IMR-90 (cell line): Measurements from ENCODE around the gene KRT38. TPM values are rescaled to one million over a fixed set of nuclear protein-coding genes. Genes with fewer than 3 reads are reported as not detected.

Experiments
- ATAC-seq: fragments of 200-7000 bp; cut with Tn5 transposase; 2 replicates; pipeline ENCODE4 v1.9.1; 2020; ENCODE audit warnings: low read depth, mild to moderate bottlenecking, moderate library complexity
- BruUV-seq: library from RNA; stranded (reverse); fragments of 400-500 nt; replicated peaks from 2 replicates; lab custom pipeline; 2021; lab: Mats Ljungman, UMichigan
- CTCF ChIA-PET: fragments of 300-600 bp; formaldehyde crosslinking; extraction: SDS; loops from one replicate; lab custom pipeline; 2021; ENCODE audit warnings: antibody characterized with exemption; lab: Yijun Ruan, JAX
- POLR2A ChIA-PET: fragments of 300-600 bp; sonication (Branson Sonifier 250); formaldehyde crosslinking; loops from one replicate; lab custom pipeline; 2022; ENCODE audit warnings: antibody characterized with exemption; ENCODE audit not compliant: unreplicated experiment; lab: Charles Lee
- DNase-seq: peaks from one replicate; pipeline ENCODE4 v3.0.0; 2013
- H2AFZ ChIP-seq: replicated peaks from 2 replicates; pipeline ENCODE3; 2013; ENCODE audit warnings: low read length, mild to moderate bottlenecking; ENCODE audit not compliant: poor library complexity
- H2AK5ac ChIP-seq: 2 replicates; pipeline ENCODE4 v1.6.1; 2013; ENCODE audit warnings: low read depth, low read length, inconsistent platforms
- H2AK9ac ChIP-seq: replicated peaks from 2 replicates; pipeline ENCODE3; 2013; ENCODE audit warnings: mild to moderate bottlenecking, low read depth, low read length, moderate library complexity; ENCODE audit not compliant: poor library complexity
- H2BK120ac ChIP-seq: 2 replicates; pipeline ENCODE4 v1.6.1; 2013; ENCODE audit warnings: low read depth, low read length, inconsistent platforms
- H2BK15ac ChIP-seq: 3 replicates; pipeline ENCODE4 v1.6.1; 2013; ENCODE audit warnings: low read depth, low read length, inconsistent platforms
- H2BK20ac ChIP-seq: 2 replicates; pipeline ENCODE4 v1.6.1; 2013; ENCODE audit warnings: low read depth, mild to moderate bottlenecking, inconsistent platforms, low read length, moderate library complexity
- H2BK5ac ChIP-seq: 2 replicates; pipeline ENCODE4 v1.6.1; 2013; ENCODE audit warnings: mild to moderate bottlenecking, low read depth, low read length, inconsistent platforms; ENCODE audit not compliant: poor library complexity, severe bottlenecking
- H3K14ac ChIP-seq: replicated peaks from 2 replicates; pipeline ENCODE4 v1.6.1; 2013; ENCODE audit warnings: low read depth, low read length, inconsistent platforms
- H3K18ac ChIP-seq: 2 replicates; pipeline ENCODE4 v1.6.1; 2013; ENCODE audit warnings: low read depth, low read length, control low read depth
- H3K23ac ChIP-seq: 2 replicates; pipeline ENCODE4 v1.6.1; 2013; ENCODE audit warnings: low read depth, low read length, inconsistent platforms
- H3K27ac ChIP-seq: 2 replicates; pipeline ENCODE4 v1.5.1; 2013; ENCODE audit warnings: mild to moderate bottlenecking, control low read depth, low read length; ENCODE audit not compliant: insufficient read depth
- H3K27me3 ChIP-seq: 2 replicates; pipeline ENCODE4 v1.6.1; 2013; ENCODE audit warnings: low read length; ENCODE audit not compliant: control insufficient read depth, insufficient read depth
- H3K36me3 ChIP-seq: 2 replicates; pipeline ENCODE4 v1.6.1; 2013; ENCODE audit warnings: low read length, mixed read lengths; ENCODE audit not compliant: control insufficient read depth, insufficient read depth
- H3K4ac ChIP-seq: 2 replicates; pipeline ENCODE4 v1.6.1; 2013; ENCODE audit warnings: low read depth, low read length, inconsistent platforms
- H3K4me1 ChIP-seq: 2 replicates; pipeline ENCODE4 v1.6.1; 2013; ENCODE audit warnings: low read length, mixed read lengths; ENCODE audit not compliant: control insufficient read depth, insufficient read depth
- H3K4me2 ChIP-seq: 2 replicates; pipeline ENCODE4 v1.6.1; 2013; ENCODE audit warnings: low read depth, mild to moderate bottlenecking, control low read depth, low read length, moderate library complexity
- H3K4me3 ChIP-seq: 2 replicates; pipeline ENCODE4 v1.5.1; 2013; ENCODE audit warnings: low read depth, mild to moderate bottlenecking, control low read depth, low read length, moderate library complexity; ENCODE audit not compliant: insufficient read depth
- H3K56ac ChIP-seq: 2 replicates; pipeline ENCODE4 v1.6.1; 2013; ENCODE audit warnings: low read length, inconsistent platforms; ENCODE audit not compliant: insufficient read depth; ENCODE audit errors: extremely low read depth
- H3K79me1 ChIP-seq, 2 experiments: 2 replicates each; pipeline ENCODE4 v1.6.1; 2013; ENCODE audit warnings: low read length in 2 of 2, inconsistent platforms in 1 of 2, low read depth in 1 of 2
- H3K9ac ChIP-seq: 2 replicates; pipeline ENCODE4 v1.6.1; 2013; ENCODE audit warnings: low read depth, low read length, control low read depth
- H3K9me1 ChIP-seq: 2 replicates; pipeline ENCODE4 v1.6.1; 2013; ENCODE audit warnings: low read length, inconsistent platforms; ENCODE audit not compliant: insufficient read depth
- H3K9me3 ChIP-seq: 2 replicates; pipeline ENCODE4 v1.6.1; 2013; ENCODE audit warnings: low read length; ENCODE audit not compliant: control insufficient read depth, insufficient read depth
- H4K20me1 ChIP-seq: 2 replicates; pipeline ENCODE4 v1.6.1; 2013; ENCODE audit warnings: low read length, inconsistent platforms; ENCODE audit not compliant: insufficient read depth
- H4K5ac ChIP-seq: 2 replicates; pipeline ENCODE4 v1.6.1; 2013; ENCODE audit warnings: mild to moderate bottlenecking, low read depth, low read length, control low read depth
- H4K8ac ChIP-seq, 2 experiments: 2 replicates each; pipeline ENCODE4 v1.6.1; 2013; ENCODE audit warnings: low read depth in 2 of 2, low read length in 2 of 2, control low read depth in 1 of 2, inconsistent platforms in 1 of 2
- H4K91ac ChIP-seq: 2 replicates; pipeline ENCODE4 v1.6.1; 2013; ENCODE audit warnings: low read depth, low read length, inconsistent platforms; ENCODE audit not compliant: insufficient read depth
- BHLHE40 ChIP-seq: fragments of 150-350 bp; IDR thresholded peaks from 2 replicates; pipeline ENCODE4 v1.6.1; 2016; ENCODE audit warnings: mild to moderate bottlenecking, low read depth, low read length
- CHD1 ChIP-seq: IDR thresholded peaks from 2 replicates; pipeline ENCODE4 v1.6.1; 2012; ENCODE audit warnings: low read depth, low read length, improper control_type of control experiment
- FOS ChIP-seq: fragments of 150-350 bp; IDR thresholded peaks from 2 replicates; pipeline ENCODE4 v1.6.1; 2016; ENCODE audit warnings: low read depth, low read length
- MAFK ChIP-seq: IDR thresholded peaks from 2 replicates; pipeline ENCODE4 v1.6.1; 2012; ENCODE audit warnings: low read depth, low read length, improper control_type of control experiment
- MXI1 ChIP-seq: IDR thresholded peaks from 2 replicates; pipeline ENCODE4 v1.6.1; 2012; ENCODE audit warnings: low read depth, mild to moderate bottlenecking, low read length, moderate library complexity, borderline replicate concordance
- NFE2L2 ChIP-seq: fragments of 150-350 bp; IDR thresholded peaks from 2 replicates; pipeline ENCODE4 v1.6.1; 2016; ENCODE audit warnings: low read depth, mild to moderate bottlenecking, low read length
- POLR2A ChIP-seq: IDR thresholded peaks from 2 replicates; pipeline ENCODE4 v1.6.1; 2012; ENCODE audit warnings: mild to moderate bottlenecking, low read depth, low read length
- RAD21 ChIP-seq: IDR thresholded peaks from 2 replicates; pipeline ENCODE4 v1.6.1; 2012; ENCODE audit warnings: low read length, improper control_type of control experiment
- RCOR1 ChIP-seq: IDR thresholded peaks from 2 replicates; pipeline ENCODE4 v1.6.1; 2012; ENCODE audit warnings: mild to moderate bottlenecking, low read length, improper control_type of control experiment; ENCODE audit not compliant: insufficient replicate concordance
- RFX5 ChIP-seq: IDR thresholded peaks from 2 replicates; pipeline ENCODE4 v1.8.0; 2012; ENCODE audit warnings: low read depth, mild to moderate bottlenecking, low read length, moderate library complexity
- SMC3 ChIP-seq: fragments of 150-350 bp; IDR thresholded peaks from 2 replicates; pipeline ENCODE4 v1.6.1; 2016; ENCODE audit warnings: low read depth, mild to moderate bottlenecking, antibody characterized with exemption, low read length, moderate library complexity
- USF2 ChIP-seq: fragments of 150-350 bp; IDR thresholded peaks from 2 replicates; pipeline ENCODE4 v1.6.1; 2017; ENCODE audit warnings: mild to moderate bottlenecking, antibody characterized with exemption, low read length, low read depth
- WGBS, 2 experiments: methylation state at CpG; one replicate each; pipeline versions ENCODE4 v1.1.5 to v1.1.7; 2013; ENCODE audit warnings: missing lambda C conversion rate in 2 of 2; ENCODE audit not compliant: insufficient read length in 1 of 2; ENCODE audit errors: extremely low coverage in 2 of 2; 5-methylcytosine and 5-hydroxymethylcytosine counted together
- dilution Hi-C: fragments of 300-500 bp; cut with HindIII; formaldehyde crosslinking; loops from one replicate; pipeline ENCODE4 v1.14.3; 2018; ENCODE audit warnings: low sequenced_read_pairs; ENCODE audit not compliant: unreplicated experiment
- in situ Hi-C: fragments of 300-500 bp; cut with MboI; formaldehyde crosslinking; loops from 3 replicates; pipeline ENCODE4 v1.14.3; 2019; ENCODE audit warnings: low sequenced_read_pairs, inconsistent platforms, mixed read lengths
- intact Hi-C: fragments of 100-400 bp; cut with micrococcal nuclease; formaldehyde crosslinking; loops from 2 replicates; pipeline ENCODE4 v1.10.0; 2022
- polyA plus RNA-seq, 3 experiments: library from polyadenylated mRNA; depleted of rRNA; stranded (reverse); fragments of >200 nt; gene quantifications; 2 replicates each; pipeline ENCODE4 v1.2.3, GENCODE V29; 2012; ENCODE audit warnings: low replicate concordance in 1 of 3
- total RNA-seq: library from RNA; depleted of rRNA; stranded (reverse); fragments of >200 nt; gene quantifications from 2 replicates; pipeline ENCODE4 v1.2.3, GENCODE V29; 2012
- TF ChIP-seq, protein P1 (sequence below): conservative IDR thresholded peaks from 2 replicates; pipeline ENCODE4 v1.5.1; 2012; ENCODE audit warnings: mild to moderate bottlenecking, low read depth, low read length, improper control_type of control experiment
- TF ChIP-seq, protein P2 (sequence below): fragments of 150-350 bp; IDR thresholded peaks from 2 replicates; pipeline ENCODE4 v1.6.1; 2016; ENCODE audit warnings: low read depth, mild to moderate bottlenecking, low read length, moderate library complexity, borderline replicate concordance

Gene KRT38
- total and polyA plus RNA-seq, 2 of the 4 experiments (the other 2 are of a cell fraction) = 0.09 TPM; not detected in 1

- no peak for TF ChIP-seq USF2
- TF ChIP-seq NFE2L2 = no peak
- TF ChIP-seq RFX5 = no peak
- no peak for TF ChIP-seq RAD21
- no peak for TF ChIP-seq CHD1
- TF ChIP-seq MXI1 = no peak
- no peak for TF ChIP-seq SMC3
- no peak for TF ChIP-seq MAFK
Observed at GRCh38 chr17:41483531-41483930, 42.7 kb upstream of the KRT38 start (continued).

DNA sequence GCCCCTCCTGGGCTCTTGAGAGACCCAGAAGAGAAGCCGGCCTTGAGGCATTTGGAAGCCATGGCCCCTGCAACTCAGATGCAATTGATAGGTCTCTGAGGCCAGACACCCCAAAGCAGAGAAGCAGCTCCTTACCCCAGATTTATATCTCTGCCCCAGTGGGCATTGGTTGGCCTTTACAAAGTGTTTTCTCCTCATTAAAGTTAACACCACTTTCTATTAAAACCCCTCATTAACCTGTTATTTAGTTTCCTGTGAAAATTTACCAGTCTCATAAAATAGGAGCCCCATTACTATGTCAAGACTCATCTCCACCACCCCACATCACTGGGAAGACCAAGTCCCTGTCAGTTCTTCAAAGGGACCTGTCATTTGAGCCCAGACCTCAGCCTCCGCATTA is 40.3 kb upstream of the KRT38 start, which contains the start of gene KRT35:
Gene KRT35 (minus strand): TSS at position 116 of the 400 bp plus-strand sequence. CDS start 54 bp downstream, at position 62.
- no peaks in the 10 kb centered on the region for H3K4me1 ChIP-seq
- H3K4me3 ChIP-seq = no peak within 1 kb of the TSS
- H4K8ac ChIP-seq = no peak within 1 kb of the TSS
- no peaks in the 10 kb centered on the region for H3K36me3 ChIP-seq
- no peak within 1 kb of the TSS for H2AFZ ChIP-seq
- in situ Hi-C loops = no loop called here
- no peak within 1 kb of the TSS for H2AK5ac ChIP-seq
- H3K4ac ChIP-seq = no peak within 1 kb of the TSS
- POLR2A ChIA-PET = no interaction called here
- H3K79me1 ChIP-seq = no peaks in the 10 kb centered on the region
- no peak within 1 kb of the TSS for H3K9ac ChIP-seq
- no peak within 1 kb of the TSS for H2AK9ac ChIP-seq
- intact Hi-C loops = no loop called here
- no peak within 1 kb of the TSS for H4K5ac ChIP-seq
- H4K91ac ChIP-seq = no peak within 1 kb of the TSS
- no peak within 1 kb of the TSS for H3K23ac ChIP-seq
- CTCF ChIA-PET = no interaction called here
- H2BK120ac ChIP-seq = no peak within 1 kb of the TSS
- peaks cover 9% of the 10 kb centered on the region; the same call in 1 of the 2 replicates for H3K27me3 ChIP-seq
- no peak within 1 kb of the TSS for H2BK5ac ChIP-seq
- H3K18ac ChIP-seq = no peak within 1 kb of the TSS
- H3K27ac ChIP-seq = no peak within 1 kb of the TSS
- H2BK15ac ChIP-seq = no peak within 1 kb of the TSS
- ATAC-seq (no peak), DNase-seq (no peak)
- H4K20me1 ChIP-seq = no peaks in the 10 kb centered on the region
- H3K56ac ChIP-seq = no peak within 1 kb of the TSS
- no peaks in the 10 kb centered on the region for H3K9me1 ChIP-seq
- H3K14ac ChIP-seq = no peak within 1 kb of the TSS
- WGBS, 2 experiments = no CpG with 5 or more reads among the region's 2 CpGs
- H2BK20ac ChIP-seq = no peak within 1 kb of the TSS
- BruUV-seq = no TSS peak
- dilution Hi-C loops = no loop called here
- no peaks in the 10 kb centered on the region for H3K9me3 ChIP-seq
- no peak within 1 kb of the TSS for H3K4me2 ChIP-seq
- TF ChIP-seq FOS (no peak), RCOR1 (no peak), BHLHE40 (no peak), USF2 (no peak), POLR2A (no peak), RAD21 (no peak), CHD1 (no peak), NFE2L2 (no peak)
- TF ChIP-seq, protein P1, sequence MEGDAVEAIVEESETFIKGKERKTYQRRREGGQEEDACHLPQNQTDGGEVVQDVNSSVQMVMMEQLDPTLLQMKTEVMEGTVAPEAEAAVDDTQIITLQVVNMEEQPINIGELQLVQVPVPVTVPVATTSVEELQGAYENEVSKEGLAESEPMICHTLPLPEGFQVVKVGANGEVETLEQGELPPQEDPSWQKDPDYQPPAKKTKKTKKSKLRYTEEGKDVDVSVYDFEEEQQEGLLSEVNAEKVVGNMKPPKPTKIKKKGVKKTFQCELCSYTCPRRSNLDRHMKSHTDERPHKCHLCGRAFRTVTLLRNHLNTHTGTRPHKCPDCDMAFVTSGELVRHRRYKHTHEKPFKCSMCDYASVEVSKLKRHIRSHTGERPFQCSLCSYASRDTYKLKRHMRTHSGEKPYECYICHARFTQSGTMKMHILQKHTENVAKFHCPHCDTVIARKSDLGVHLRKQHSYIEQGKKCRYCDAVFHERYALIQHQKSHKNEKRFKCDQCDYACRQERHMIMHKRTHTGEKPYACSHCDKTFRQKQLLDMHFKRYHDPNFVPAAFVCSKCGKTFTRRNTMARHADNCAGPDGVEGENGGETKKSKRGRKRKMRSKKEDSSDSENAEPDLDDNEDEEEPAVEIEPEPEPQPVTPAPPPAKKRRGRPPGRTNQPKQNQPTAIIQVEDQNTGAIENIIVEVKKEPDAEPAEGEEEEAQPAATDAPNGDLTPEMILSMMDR = no peak
- TF ChIP-seq, protein P2, sequence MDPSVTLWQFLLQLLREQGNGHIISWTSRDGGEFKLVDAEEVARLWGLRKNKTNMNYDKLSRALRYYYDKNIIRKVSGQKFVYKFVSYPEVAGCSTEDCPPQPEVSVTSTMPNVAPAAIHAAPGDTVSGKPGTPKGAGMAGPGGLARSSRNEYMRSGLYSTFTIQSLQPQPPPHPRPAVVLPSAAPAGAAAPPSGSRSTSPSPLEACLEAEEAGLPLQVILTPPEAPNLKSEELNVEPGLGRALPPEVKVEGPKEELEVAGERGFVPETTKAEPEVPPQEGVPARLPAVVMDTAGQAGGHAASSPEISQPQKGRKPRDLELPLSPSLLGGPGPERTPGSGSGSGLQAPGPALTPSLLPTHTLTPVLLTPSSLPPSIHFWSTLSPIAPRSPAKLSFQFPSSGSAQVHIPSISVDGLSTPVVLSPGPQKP = no peak
